H1 (cell line): ENCODE measurements around the gene CPPED1. TPM values are rescaled to one million over a fixed set of nuclear protein-coding genes. Genes with fewer than 3 reads are reported as not detected.

Experiments
- KDM5A ChIP-seq: fragments of 200-600 bp; IDR thresholded peaks from 2 replicates; pipeline ENCODE4 v1.7.1; 2012; ENCODE audit warnings: mild to moderate bottlenecking, low read length, inconsistent platforms, mixed read lengths
- TBP ChIP-seq: IDR thresholded peaks from 2 replicates; pipeline ENCODE4 v1.6.1; 2011; ENCODE audit warnings: low read depth, low read length, improper control_type of control experiment
- TEAD4 ChIP-seq: IDR thresholded peaks from 2 replicates; pipeline ENCODE4 v1.6.1; 2012; ENCODE audit warnings: low read depth, low read length, inconsistent platforms, mixed read lengths
- polyA plus RNA-seq, 7 experiments: library from polyadenylated mRNA; depleted of rRNA in 3 of 7; stranded (reverse) in 5 of 7; unstranded in 2 of 7; fragments of >200 nt in 5 of 7; fragments of 200-250 nt in 2 of 7; gene quantifications; 1 replicate in 5 of 7; 2 replicates in 1 of 7; 4 replicates in 1 of 7; pipeline versions ENCODE4 v1.2.1 to v1.2.3, GENCODE V29; 2011 to 2013; ENCODE audit warnings: missing spikeins in 2 of 7, mixed read lengths in 2 of 7
- total RNA-seq: library from RNA; stranded (reverse); fragmentation: NEBNext Ultra II Directional; extraction: Animal tissue kit (Norgen Biotek cat#: 25700); gene quantifications from 2 replicates; pipeline ENCODE4 v1.2.1, GENCODE V29; 2021

The CPPED1 gene
- total and polyA plus RNA-seq, 2 of the 8 experiments (the other 6 are each of a cell fraction or from before 2014, with no cell fraction given): 3.5 to 11.2 TPM

GRCh38 chr16:12769525-12769924 lies 34.2 kb downstream of the CPPED1 start (continued):
- no peak for TF ChIP-seq TEAD4
- no peak for TF ChIP-seq TBP
- TF ChIP-seq KDM5A: no peak
